Coronary artery (tissue), 2 donors: ENCODE results near the gene TTPAL.

ENCODE experiments used
- DNase-seq: peaks from one replicate; pipeline ENCODE4 v3.0.0-alpha.2; 2017; ENCODE audit warnings: low spot score
- H3K27ac ChIP-seq, 2 donors: fragments of 200-600 bp; sonication (generic); one replicate each; pipeline ENCODE4 v1.5.1; 2016 to 2019
- H3K4me3 ChIP-seq: fragments of 200-600 bp; sonication (generic); 2 replicates; pipeline ENCODE4 v1.5.1; 2016; ENCODE audit warnings: mild to moderate bottlenecking, moderate library complexity
- TF ChIP-seq, protein P1 (sequence below): fragments of 200-600 bp; sonication (generic); IDR thresholded peaks from one replicate; pipeline ENCODE4 v1.5.1; 2019; ENCODE audit warnings: antibody characterized with exemption

TTPAL gene

DNA sequence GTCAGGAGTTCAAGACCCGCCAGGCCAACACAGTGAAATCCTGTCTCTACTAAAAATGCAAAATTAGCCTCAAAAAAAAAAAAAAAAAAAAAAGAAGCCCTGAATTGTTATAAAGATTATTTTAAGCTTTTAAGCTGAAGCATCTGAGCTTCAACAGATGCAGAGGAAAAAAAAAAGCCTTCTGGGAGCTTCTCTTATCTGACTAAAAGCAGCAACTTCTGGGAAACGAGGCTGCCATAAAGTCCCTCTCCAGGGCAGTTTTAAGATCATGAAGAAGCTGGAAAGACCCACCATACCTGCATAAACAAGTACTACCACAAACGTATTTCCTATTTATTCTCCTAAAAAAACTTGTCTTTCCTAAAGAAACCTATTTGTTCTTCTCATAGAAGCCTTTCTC is 42.6 kb downstream of the TTPAL start:
- TF ChIP-seq, protein P1, sequence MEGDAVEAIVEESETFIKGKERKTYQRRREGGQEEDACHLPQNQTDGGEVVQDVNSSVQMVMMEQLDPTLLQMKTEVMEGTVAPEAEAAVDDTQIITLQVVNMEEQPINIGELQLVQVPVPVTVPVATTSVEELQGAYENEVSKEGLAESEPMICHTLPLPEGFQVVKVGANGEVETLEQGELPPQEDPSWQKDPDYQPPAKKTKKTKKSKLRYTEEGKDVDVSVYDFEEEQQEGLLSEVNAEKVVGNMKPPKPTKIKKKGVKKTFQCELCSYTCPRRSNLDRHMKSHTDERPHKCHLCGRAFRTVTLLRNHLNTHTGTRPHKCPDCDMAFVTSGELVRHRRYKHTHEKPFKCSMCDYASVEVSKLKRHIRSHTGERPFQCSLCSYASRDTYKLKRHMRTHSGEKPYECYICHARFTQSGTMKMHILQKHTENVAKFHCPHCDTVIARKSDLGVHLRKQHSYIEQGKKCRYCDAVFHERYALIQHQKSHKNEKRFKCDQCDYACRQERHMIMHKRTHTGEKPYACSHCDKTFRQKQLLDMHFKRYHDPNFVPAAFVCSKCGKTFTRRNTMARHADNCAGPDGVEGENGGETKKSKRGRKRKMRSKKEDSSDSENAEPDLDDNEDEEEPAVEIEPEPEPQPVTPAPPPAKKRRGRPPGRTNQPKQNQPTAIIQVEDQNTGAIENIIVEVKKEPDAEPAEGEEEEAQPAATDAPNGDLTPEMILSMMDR: no peak
- no peak overlapping the region for H3K27ac ChIP-seq
- no peak overlapping the region for H3K4me3 ChIP-seq
- no peak for DNase-seq

DNA sequence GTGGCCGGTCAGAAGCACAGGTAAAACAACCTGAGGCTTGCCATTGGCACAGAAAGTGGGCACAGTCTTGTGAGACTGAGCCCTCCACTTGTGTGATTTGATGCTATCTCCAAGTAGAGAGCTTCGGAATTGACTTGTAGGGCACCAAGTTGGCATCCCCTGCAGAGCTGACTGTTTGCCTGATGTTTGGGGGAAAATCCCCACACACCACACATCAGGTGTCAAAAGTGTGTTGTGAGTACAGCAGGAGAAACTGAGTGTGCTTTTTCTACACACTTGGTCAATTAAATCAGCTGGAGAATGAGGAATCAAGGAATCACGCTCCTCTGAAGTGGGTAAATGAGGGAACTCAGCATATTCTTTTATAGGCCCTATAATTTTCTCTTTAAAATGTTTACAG is 45.2 kb downstream of the TTPAL start:
- no peak for DNase-seq
- TF ChIP-seq, protein P1: no peak
- Histone ChIP-seq H3K4me3 (peak overlapping the region; percentile 99), H3K27ac (peak overlapping the region; percentile 98 to 100)

DNA sequence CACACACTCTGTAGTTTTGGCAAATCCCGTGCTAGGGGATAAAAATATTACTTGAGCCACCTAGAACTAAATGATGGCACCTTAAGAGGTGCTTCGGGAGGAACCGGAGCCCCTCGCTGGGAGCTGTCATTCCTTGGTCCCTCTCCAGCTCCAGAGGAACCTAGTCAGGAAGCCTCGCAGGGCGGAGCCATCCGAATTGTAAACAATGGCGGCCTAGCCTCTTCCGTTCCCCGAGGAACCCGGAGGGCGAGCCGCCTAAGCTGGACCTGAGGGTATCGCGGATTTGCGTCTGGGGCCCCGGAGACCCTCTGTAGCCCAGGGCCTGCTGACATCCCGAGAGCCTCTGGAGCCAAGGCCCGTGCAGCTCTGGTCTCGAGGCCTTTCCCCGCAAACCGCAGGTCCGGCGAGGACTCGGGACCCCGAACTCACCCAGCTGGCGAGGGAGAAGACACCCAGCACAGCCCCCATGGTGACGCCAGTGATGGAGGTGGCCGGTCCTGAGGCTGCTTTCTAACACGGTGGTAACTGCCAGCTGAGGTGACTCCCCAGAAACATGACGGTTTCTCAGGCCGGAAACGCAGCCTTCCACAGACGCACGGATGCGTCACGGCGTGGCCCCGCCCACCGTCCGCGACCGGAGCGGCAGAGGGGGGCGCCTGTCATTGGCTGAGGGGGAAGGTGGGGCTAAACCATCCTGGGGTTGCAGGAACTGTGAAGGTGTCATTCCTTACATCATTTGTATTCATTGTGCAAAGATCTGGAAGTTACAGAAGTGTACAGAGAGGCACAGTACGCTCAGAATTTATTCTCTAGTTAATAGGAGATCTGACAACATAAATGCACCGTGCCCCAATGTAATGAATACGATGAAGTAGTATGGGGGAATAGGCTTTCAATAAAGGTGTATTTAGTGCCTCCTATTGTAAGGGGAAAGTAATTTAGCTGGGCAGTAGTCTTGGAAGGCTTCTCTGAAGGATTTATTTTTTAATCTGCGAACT is 46.1 kb downstream of the TTPAL start, which contains the start of gene SERINC3:
Gene SERINC3, minus strand, starts transcription at position 587 of the 998 bp plus-strand sequence. Its CDS starts 119 bp downstream, at position 468.
- peak; percentile 99 for DNase-seq
- TF ChIP-seq, protein P1: no peak
- H3K27ac ChIP-seq: peak within 1 kb of the TSS; percentile 98 to 100
- H3K4me3 ChIP-seq: peak within 1 kb of the TSS; percentile 99

DNA sequence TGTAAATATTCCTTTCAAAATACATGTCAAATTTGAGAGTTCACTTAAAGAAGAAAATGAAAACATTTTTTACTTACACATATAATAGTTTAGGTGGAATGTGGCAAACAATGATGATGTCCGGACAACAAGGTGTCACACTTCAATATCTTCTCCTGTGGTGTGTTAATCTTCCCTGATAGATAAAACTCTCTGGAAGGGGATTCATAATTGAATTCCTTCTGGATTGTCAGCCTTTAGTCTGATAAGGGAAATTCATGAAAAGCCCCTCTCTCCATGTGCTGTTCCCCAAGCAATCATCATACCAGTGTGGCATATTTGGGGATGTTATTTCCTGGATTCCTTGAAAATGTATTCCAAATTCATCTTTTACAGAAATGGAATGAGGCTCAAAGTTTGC is 47.2 kb downstream of the TTPAL start:
- DNase-seq: no peak
- peak overlapping the region in 1 of 2 donors; percentile 98 for H3K27ac ChIP-seq
- H3K4me3 ChIP-seq: no peak overlapping the region
- TF ChIP-seq, protein P1: no peak

DNA sequence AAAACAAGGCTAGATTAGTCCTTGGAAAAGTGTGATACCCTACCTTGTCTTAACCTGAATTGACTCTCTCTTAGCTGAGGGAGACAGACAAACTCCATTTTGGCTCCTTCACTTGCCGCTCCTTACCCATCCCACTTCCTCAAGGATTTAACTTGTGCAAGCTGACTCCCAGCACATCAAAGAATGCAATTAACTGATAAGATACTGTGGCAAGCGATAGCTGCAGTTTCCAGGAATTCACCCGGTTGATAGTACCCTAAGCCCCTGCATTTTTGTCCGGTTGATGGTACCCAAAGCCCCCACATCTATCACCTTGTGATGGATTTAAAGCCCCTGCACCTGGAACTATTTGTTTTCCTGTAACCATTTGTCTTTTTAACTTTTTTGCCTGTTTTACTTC is 48.1 kb downstream of the TTPAL start:
- TF ChIP-seq, protein P1: no peak
- H3K27ac ChIP-seq: no peak overlapping the region
- no peak overlapping the region for H3K4me3 ChIP-seq
- DNase-seq: no peak

DNA sequence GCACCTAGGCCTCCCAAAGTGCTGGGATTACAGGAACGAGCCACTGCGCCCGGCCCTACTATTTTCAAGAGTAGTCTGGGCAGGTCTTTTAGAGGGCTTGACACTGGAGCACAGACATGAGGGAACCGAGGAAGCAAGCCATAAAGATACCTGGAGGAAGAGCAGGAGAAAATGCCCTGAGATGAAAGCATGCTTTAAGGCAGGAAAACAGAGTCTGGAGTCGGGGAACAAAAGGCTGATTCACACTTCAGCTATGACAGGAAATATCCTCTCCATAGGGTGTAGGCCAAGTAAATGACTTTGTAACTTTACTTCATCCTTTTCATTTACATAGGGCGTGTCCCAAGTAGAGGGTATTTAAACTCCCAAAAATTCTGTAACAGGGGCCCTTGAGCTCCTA is 50.5 kb downstream of the TTPAL start:
- TF ChIP-seq, protein P1: no peak
- no peak overlapping the region for H3K27ac ChIP-seq
- DNase-seq: no peak
- no peak overlapping the region for H3K4me3 ChIP-seq

DNA sequence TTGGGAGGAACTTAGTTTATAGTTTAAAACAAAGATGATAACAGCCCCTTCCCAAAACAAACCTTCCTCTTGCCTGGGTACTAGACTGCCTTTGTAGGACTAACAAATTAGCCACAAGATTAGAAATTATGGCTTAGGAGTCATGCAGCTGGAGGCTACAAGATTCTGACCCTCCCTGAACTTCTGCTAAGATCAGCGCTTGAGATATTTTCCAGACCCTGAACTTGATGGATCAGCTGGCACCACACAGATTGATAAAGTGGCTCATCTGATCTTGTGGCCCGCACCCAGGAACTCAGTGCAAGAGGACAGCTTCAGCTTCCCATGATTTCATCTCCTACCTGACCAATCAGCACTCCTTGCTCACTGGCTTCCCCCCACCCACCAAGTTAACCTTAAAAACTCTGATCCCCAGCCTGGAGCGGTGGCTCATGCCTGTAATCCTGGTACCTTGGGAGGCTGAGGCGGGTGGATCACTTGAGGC is 52.1 kb downstream of the TTPAL start:
- no peak overlapping the region for H3K4me3 ChIP-seq
- TF ChIP-seq, protein P1: no peak
- no peak for DNase-seq
- no peak overlapping the region for H3K27ac ChIP-seq
